HG03521 (cell line): Measurements from ENCODE around the gene ADARB2.
"Not testable (repeated sequence)": the region's sequence is repeated elsewhere in the genome, so short reads cannot be mapped to it uniquely, and the experiment has no call there.

Experiments
- ATAC-seq: cut with Tn5 transposase; IDR thresholded peaks from one replicate; pipeline ENCODE4 v1.9.1; 2021; ENCODE audit warnings: mild to moderate bottlenecking, moderate library complexity; ENCODE audit not compliant: unreplicated experiment

Gene ADARB2

GRCh38 chr10:1552406-1552805, 184.9 kb downstream of the ADARB2 start:
- no peak for ATAC-seq

- no peak for ATAC-seq
Measured at GRCh38 chr10:1551636-1552338, 185.5 kb downstream of the ADARB2 start.

- ATAC-seq: no peak
Measured at GRCh38 chr10:1550616-1551015, 186.7 kb downstream of the ADARB2 start.

GRCh38 chr10:1550291-1550595, 187.1 kb downstream of the ADARB2 start:
- ATAC-seq: no peak

GRCh38 chr10:1549591-1550290, 187.6 kb downstream of the ADARB2 start:
- no peak for ATAC-seq

GRCh38 chr10:1548596-1548995, 188.7 kb downstream of the ADARB2 start:
- no peak for ATAC-seq

- ATAC-seq: no peak
Measured at GRCh38 chr10:1548146-1548545, 189.2 kb downstream of the ADARB2 start.

- ATAC-seq: no peak
Measured at GRCh38 chr10:1546431-1547110, 190.8 kb downstream of the ADARB2 start.

- no peak for ATAC-seq
Measured at GRCh38 chr10:1545524-1545923, 191.8 kb downstream of the ADARB2 start.

GRCh38 chr10:1544929-1545328, 192.4 kb downstream of the ADARB2 start:
- ATAC-seq: no peak

GRCh38 chr10:1544209-1544673, 193.1 kb downstream of the ADARB2 start:
- no peak for ATAC-seq

GRCh38 chr10:1543596-1543995, 193.7 kb downstream of the ADARB2 start:
- no peak for ATAC-seq

- no peak for ATAC-seq
Measured at GRCh38 chr10:1542941-1543340, 194.4 kb downstream of the ADARB2 start.

- no peak for ATAC-seq
Measured at GRCh38 chr10:1540144-1540543, 197.2 kb downstream of the ADARB2 start.

- ATAC-seq: no peak
Measured at GRCh38 chr10:1539216-1539615, 198.1 kb downstream of the ADARB2 start.

- no peak for ATAC-seq
Measured at GRCh38 chr10:1538531-1539061, 198.7 kb downstream of the ADARB2 start.

GRCh38 chr10:1538121-1538520, 199.2 kb downstream of the ADARB2 start:
- no peak for ATAC-seq

- not testable (repeated sequence) for ATAC-seq
Measured at GRCh38 chr10:1537449-1537848, 199.9 kb downstream of the ADARB2 start.

- no peak for ATAC-seq
Measured at GRCh38 chr10:1536341-1536740, 201.0 kb downstream of the ADARB2 start.

- no peak for ATAC-seq
Measured at GRCh38 chr10:1535301-1535965, 201.9 kb downstream of the ADARB2 start.

- no peak for ATAC-seq
Measured at GRCh38 chr10:1534820-1535219, 202.5 kb downstream of the ADARB2 start.
